Erythroblast (primary cell): ENCODE results near the gene KCNH2.

Experiments used
- GATA1 ChIP-seq: IDR thresholded peaks from 2 replicates; pipeline ENCODE4 v1.6.1; 2011; ENCODE audit warnings: low read depth, mild to moderate bottlenecking, control low read depth, low read length, moderate library complexity
- POLR2A ChIP-seq: IDR thresholded peaks from 2 replicates; pipeline ENCODE4 v1.6.1; 2011; ENCODE audit warnings: mild to moderate bottlenecking, low read length

- TF ChIP-seq POLR2A = no peak
- TF ChIP-seq GATA1 = no peak
Measured at GRCh38 chr7:150909200-150909995, 68.7 kb downstream of the KCNH2 start.
